Measurements from ENCODE around the gene NLRP13.

NLRP13 gene

DNA sequence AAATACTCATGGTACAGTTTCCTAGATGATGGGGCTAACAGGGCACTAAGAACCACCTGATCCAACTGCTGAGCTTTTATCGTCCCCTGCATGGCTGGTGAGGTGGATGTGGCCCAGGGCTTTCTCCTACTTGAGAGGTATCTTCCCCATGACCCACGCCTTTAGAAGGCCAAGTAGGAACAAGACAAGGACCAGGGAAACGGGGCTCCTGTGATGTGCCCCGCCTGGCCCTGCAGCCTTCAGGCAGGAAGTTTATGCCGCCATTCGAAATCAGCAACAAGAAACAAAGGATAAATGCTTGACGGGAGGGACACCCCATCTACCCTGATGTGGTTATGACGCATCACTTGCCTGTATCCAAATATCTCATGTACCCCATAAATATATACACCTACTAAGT is 4.1 kb downstream of the NLRP13 start:
- Histone ChIP-seq H3K4me1 (ENCODE audit: low read depth, poor library complexity, severe bottlenecking) (no peaks in the 10 kb centered on the region), H3K4me3 (IDR thresholded peaks at IDR 0.05; ENCODE audit: insufficient read depth, low read depth, low read length) (no peak overlapping the region), H3K9ac (no peak overlapping the region), H2AFZ (ENCODE audit: low read depth) (no peak overlapping the region), H4K20me1 (ENCODE audit: insufficient read depth) (no peaks in the 10 kb centered on the region), H3K79me2 (ENCODE audit: insufficient read depth, low read depth) (no peaks in the 10 kb centered on the region), H3K36me3 (ENCODE audit: insufficient read depth) (no peaks in the 10 kb centered on the region), H3K27me3 (ENCODE audit: insufficient read depth, low read depth) (no peaks in the 10 kb centered on the region), H3K4me2 (no peak overlapping the region), H3K27ac (no peak overlapping the region)
- TF ChIP-seq CTCF (conservative IDR thresholded peaks at IDR 0.05; ENCODE audit: low read depth, low read length) = no peak

GRCh38 chr19:55923556-55923955 is 8.6 kb downstream of the NLRP13 start:
- no peak for TF ChIP-seq CTCF (conservative IDR thresholded peaks at IDR 0.05; ENCODE audit: low read depth, low read length)
- H3K4me1 ChIP-seq (ENCODE audit: low read depth, poor library complexity, severe bottlenecking) = no peaks in the 10 kb centered on the region
- H3K27ac ChIP-seq = no peak overlapping the region
- no peak overlapping the region for H3K9ac ChIP-seq
- no peaks in the 10 kb centered on the region for H3K36me3 ChIP-seq (ENCODE audit: insufficient read depth)
- H3K4me2 ChIP-seq = no peak overlapping the region
- no peaks in the 10 kb centered on the region for H3K79me2 ChIP-seq (ENCODE audit: insufficient read depth, low read depth)
- H2AFZ ChIP-seq (ENCODE audit: low read depth) = no peak overlapping the region
- H4K20me1 ChIP-seq (ENCODE audit: insufficient read depth) = no peaks in the 10 kb centered on the region
- H3K4me3 ChIP-seq (IDR thresholded peaks at IDR 0.05; ENCODE audit: insufficient read depth, low read depth, low read length) = no peak overlapping the region
- no peaks in the 10 kb centered on the region for H3K27me3 ChIP-seq (ENCODE audit: insufficient read depth, low read depth)

GRCh38 chr19:55913643-55914268 is 18.4 kb downstream of the NLRP13 start:
- Histone ChIP-seq H3K27me3 (ENCODE audit: insufficient read depth, low read depth) (no peaks in the 10 kb centered on the region), H3K27ac (no peak overlapping the region), H2AFZ (ENCODE audit: low read depth) (no peak overlapping the region; the same call in 1 of the 2 replicates), H3K4me3 (IDR thresholded peaks at IDR 0.05; ENCODE audit: insufficient read depth, low read depth, low read length) (no peak overlapping the region), H4K20me1 (ENCODE audit: insufficient read depth) (no peaks in the 10 kb centered on the region), H3K9ac (no peak overlapping the region), H3K36me3 (ENCODE audit: insufficient read depth) (no peaks in the 10 kb centered on the region), H3K4me1 (ENCODE audit: low read depth, poor library complexity, severe bottlenecking) (no peaks in the 10 kb centered on the region), H3K79me2 (ENCODE audit: insufficient read depth, low read depth) (no peaks in the 10 kb centered on the region), H3K4me2 (no peak overlapping the region)
- peak; percentile 53 for TF ChIP-seq CTCF (conservative IDR thresholded peaks at IDR 0.05; ENCODE audit: low read depth, low read length)

- Histone ChIP-seq H3K9ac (no peak overlapping the region), H2AFZ (ENCODE audit: low read depth) (no peak overlapping the region), H3K79me2 (ENCODE audit: insufficient read depth, low read depth) (no peaks in the 10 kb centered on the region), H3K27me3 (ENCODE audit: insufficient read depth, low read depth) (no peaks in the 10 kb centered on the region), H4K20me1 (ENCODE audit: insufficient read depth) (no peaks in the 10 kb centered on the region), H3K36me3 (ENCODE audit: insufficient read depth) (no peaks in the 10 kb centered on the region), H3K4me2 (no peak overlapping the region), H3K27ac (no peak overlapping the region), H3K4me3 (IDR thresholded peaks at IDR 0.05; ENCODE audit: insufficient read depth, low read depth, low read length) (no peak overlapping the region), H3K4me1 (ENCODE audit: low read depth, poor library complexity, severe bottlenecking) (no peaks in the 10 kb centered on the region)
- no peak for TF ChIP-seq CTCF (conservative IDR thresholded peaks at IDR 0.05; ENCODE audit: low read depth, low read length)
Observed at GRCh38 chr19:55912916-55913315, 19.2 kb downstream of the NLRP13 start.
